HAP-1 (cell line): ENCODE results near the gene TEDC1.

Experiments
- DNase-seq, 2 experiments: peaks; one replicate each; pipeline ENCODE4 v3.0.0-alpha.2; 2016 to 2020; ENCODE audit warnings: low spot score in 2 of 2
- H3K27me3 ChIP-seq: fragments of 250-450 bp; sonication (Bioruptor Pico); 2 replicates; pipeline ENCODE4 v1.5.1; 2020; ENCODE audit warnings: low read depth, mild to moderate bottlenecking, moderate library complexity
- H3K36me3 ChIP-seq: fragments of 250-450 bp; sonication (Bioruptor Pico); replicated peaks from 2 replicates; pipeline ENCODE4 v1.5.1; 2020; ENCODE audit warnings: mild to moderate bottlenecking
- H3K4me1 ChIP-seq: fragments of 250-450 bp; sonication (Bioruptor Pico); 2 replicates; pipeline ENCODE4 v1.5.1; 2020; ENCODE audit warnings: mild to moderate bottlenecking
- H3K4me3 ChIP-seq: fragments of 250-450 bp; sonication (Bioruptor Pico); 2 replicates; pipeline ENCODE4 v1.5.1; 2020; ENCODE audit warnings: mild to moderate bottlenecking, moderate library complexity
- H3K9me3 ChIP-seq: fragments of 250-450 bp; sonication (Bioruptor Pico); 2 replicates; pipeline ENCODE4 v1.5.1; 2020; ENCODE audit warnings: mild to moderate bottlenecking, moderate library complexity
- in situ Hi-C: fragments of 300-500 bp; cut with MboI; formaldehyde crosslinking; loops from 3 replicates; pipeline ENCODE4 v1.14.3; 2020; ENCODE audit warnings: low sequenced_read_pairs, inconsistent platforms, mixed read lengths

The TEDC1 gene

DNA sequence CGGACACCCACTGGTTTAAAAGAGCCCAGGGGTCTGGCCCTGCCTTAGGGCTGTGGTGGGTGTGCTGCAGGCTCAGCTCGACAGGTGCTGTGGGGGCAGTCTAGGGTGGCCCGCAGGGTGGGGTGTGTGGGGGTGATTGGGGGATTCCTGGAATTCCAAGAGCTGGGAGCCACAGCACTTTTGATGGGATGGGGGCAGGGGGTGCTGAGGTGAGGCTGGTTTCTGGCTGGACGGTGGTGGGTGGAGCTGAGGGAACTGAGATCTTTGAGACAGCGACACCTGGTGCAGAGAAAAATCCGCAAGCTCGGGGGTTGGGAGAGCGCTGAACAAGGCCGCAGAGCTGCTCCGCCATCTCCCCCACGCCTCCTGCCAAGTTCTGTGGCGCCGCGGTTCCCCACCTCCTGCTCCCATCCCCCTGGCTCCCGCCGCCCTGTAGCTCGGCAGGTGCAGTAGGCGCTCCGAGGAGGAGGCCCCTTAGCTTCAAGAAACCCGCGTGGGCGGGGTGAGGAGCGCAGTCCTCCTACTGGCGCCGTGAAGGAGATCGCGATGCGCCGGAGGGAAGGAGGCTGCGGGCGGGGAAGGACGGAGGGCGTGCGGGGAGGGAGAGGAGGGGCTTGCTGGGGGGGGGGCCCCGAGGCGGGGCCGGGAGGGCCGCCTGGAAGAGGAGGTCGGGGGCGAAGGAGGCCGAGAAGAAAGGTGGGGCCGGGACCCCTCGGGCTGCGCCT, 1.3 kb upstream of the TEDC1 start:
- Histone ChIP-seq H3K9me3 (no peaks in the 10 kb centered on the region), H3K4me3 (peak overlapping the region; percentile 54), H3K4me1 (peaks cover 6% of the 10 kb centered on the region), H3K36me3 (peaks cover 12% of the 10 kb centered on the region; the same call in 1 of the 2 replicates), H3K27me3 (no peaks in the 10 kb centered on the region)
- peak; percentile 87 to 93 for DNase-seq
- in situ Hi-C loops, result no loop called here

DNA sequence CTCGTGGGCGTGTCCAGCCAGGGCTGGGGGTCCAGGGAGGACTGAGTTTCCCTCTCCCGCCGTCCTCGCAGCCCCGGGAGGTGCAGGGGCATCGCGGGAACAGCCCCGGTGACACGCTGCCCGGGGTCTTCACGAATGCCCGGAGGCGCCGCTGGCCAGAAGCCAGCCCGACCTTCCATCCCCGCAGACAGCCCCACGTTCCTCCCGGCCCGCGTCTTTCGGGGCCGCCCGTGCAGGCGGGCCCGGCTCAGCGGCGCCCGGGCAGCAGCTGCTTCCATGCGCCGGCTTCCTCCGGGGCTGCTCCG, 827 bp upstream of the TEDC1 start:
- in situ Hi-C loops, result no loop called here
- Histone ChIP-seq H3K4me3 (peak overlapping the region; percentile 54), H3K27me3 (no peaks in the 10 kb centered on the region), H3K4me1 (peaks cover 6% of the 10 kb centered on the region), H3K9me3 (no peaks in the 10 kb centered on the region), H3K36me3 (peaks cover 12% of the 10 kb centered on the region; the same call in 1 of the 2 replicates)
- DNase-seq, result no peak

DNA sequence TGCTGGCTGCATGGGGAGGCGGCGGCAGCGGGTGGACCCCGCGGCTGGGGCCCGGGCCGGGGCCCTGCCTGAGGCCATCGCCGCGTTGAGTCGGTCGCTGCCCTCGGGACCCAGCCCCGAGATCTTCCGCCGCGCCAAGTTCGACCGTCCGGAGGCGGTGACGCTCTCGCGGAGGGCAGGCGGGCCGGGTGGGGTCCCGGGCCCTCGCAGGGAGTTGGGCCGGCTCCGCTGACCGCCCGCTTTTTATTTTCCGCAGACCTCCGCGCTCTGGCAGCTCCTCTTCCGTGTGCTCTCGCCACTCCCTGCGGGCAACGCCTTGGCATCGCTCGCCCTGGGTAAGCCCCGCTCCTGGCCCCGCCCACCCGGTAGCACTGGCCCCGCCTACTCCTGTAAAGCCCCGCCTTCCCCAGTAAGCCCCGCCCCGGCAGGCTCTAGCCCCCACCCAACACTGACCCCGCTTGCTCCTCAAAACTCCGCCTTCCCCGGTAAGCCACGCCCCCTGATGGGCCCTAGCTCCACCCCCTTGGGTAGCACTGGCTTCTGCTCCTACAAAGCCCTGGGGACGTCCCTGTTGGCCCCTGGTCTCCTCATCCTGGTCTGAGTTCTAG, 424 bp downstream of the TEDC1 start:
- Histone ChIP-seq H3K27me3 (no peaks in the 10 kb centered on the region), H3K9me3 (no peaks in the 10 kb centered on the region), H3K4me3 (peak overlapping the region; percentile 66), H3K36me3 (peaks cover 12% of the 10 kb centered on the region; the same call in 1 of the 2 replicates), H3K4me1 (peaks cover 6% of the 10 kb centered on the region; the same call in 1 of the 2 replicates)
- peak; percentile 68 to 94 for DNase-seq
- in situ Hi-C loops, result no loop called here

DNA sequence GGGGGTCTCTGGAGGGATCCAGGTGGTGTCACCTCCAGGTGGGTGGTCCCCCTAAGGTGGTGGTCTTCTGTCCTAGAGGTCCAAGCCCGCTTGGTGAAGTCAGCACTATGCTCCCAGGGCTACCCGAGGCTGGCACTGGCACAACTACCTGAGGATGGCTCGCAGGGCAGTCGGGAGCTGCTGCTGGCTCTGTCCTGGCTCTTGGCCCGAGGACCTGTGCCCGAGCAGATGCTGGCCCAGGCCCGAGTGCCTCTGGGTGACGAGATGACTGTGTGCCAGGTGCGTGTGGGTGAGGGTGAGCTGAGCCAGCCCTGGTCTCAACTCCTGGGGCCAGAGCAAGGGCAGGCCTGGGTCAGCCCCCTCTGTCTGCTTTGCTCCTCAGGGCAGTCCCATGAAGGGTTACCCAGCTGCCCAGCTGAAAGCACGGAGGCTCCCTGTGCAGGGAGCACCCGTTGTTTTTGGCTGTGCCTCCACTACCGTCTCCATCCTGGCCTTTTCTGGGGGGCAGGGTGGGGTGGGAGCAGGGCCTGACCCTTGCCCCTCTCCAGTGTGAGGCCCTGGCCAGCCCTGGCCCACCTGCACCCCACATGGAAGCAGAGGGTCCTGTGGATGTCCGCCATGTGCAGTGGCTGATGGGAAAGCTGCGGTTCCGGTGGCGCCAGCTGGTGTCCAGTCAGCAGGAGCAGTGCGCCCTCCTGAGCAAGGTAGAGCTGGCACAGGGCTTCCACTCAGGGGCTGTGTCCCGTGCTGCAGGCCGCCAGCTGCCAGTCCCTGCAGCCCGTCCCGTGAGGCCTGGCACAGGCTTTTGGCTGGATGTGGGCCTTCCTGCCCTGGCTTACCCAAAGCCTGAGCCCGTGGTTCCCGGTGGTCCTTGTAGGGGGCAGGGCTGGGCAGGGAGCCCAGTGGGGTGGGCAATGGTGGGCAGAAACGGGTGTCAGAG, 1.3 kb downstream of the TEDC1 start:
- in situ Hi-C loops, result no loop called here
- Histone ChIP-seq H3K4me1 (peaks cover 6% of the 10 kb centered on the region; the same call in 1 of the 2 replicates), H3K36me3 (peaks cover 12% of the 10 kb centered on the region; the same call in 1 of the 2 replicates), H3K4me3 (peak overlapping the region; percentile 66), H3K27me3 (no peaks in the 10 kb centered on the region), H3K9me3 (no peaks in the 10 kb centered on the region)
- DNase-seq, result no peak

DNA sequence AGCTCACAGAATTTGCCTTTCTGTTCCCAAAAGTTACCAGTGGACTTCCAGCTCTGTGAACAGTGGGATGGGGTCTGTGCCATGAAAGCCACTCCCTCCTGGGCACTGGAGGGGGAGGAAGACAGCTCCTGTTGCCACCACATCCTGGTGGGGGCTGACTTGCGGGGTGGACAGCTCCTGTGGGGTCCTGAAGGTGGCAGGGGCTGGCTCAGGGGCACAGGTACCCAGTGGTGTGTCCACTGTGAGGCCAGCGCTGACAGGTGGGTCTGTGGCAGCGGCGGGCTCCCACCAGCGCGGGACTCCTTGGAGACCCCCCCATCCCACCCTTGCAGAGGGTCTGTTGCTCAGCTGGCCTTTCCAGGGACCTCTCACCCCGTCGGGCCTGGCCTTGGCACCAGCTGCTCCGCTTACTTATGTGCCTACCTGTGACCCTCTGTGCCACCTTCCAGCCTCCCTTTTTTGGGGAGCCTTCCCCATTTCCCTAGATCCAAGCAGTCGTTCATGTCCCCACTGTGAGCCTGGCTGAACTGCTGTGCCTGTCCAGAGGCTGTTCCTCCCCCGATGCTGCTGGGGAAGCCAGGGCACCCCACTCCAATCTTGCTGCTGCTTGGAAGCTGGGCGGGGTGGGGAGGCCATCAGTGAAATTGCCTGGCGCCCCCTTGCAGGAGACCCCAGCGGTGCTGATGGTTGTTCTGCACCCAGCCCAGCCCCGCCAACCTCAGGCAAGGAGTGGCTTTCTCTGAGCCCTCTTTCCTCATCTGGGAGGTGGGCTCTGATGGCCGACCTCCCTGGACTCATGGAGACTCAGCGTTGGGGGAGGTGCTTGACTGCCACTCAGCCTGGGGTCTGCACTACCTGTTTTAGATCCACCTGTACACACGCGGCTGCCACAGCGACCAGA, 2.2 kb downstream of the TEDC1 start:
- no peak for DNase-seq
- in situ Hi-C loops, result no loop called here

DNA sequence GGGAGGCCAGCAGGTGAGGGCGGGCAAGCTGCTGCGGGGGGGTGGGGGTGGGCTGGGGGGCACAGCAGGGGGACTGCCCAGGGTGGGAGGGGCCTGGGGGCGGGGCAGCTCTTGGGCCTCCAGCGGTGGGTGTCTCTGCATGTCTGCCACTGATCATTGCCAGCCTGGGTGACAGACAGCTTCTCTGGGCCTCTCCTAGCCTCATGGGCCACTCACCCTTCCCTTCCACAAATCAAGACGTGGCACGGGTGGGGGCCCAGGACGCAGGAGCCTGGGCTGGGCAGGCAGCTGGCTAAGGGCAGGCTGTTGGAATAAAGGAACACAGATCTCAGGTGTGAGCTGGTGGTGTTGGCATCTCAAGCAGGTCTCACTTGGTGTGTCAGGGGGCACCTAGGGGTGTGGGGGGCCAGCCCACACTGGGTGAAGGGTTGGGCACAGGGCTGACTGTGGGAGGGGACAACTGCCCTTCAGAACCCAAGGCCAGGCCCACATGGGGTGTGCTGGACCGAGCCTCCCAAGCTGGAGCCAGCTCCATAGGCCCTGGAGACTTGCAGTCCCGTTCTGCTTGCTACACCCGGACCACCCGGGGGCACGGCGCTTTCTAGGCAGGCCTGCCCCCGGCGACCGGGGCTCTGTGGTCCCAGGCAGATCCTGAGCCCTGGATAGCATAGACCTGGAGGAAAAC, 3.0 kb downstream of the TEDC1 start:
- H3K36me3 ChIP-seq, result peaks cover 12% of the 10 kb centered on the region; the same call in 1 of the 2 replicates
- no peaks in the 10 kb centered on the region for H3K27me3 ChIP-seq
- peaks cover 5% of the 10 kb centered on the region; the same call in 1 of the 2 replicates for H3K4me1 ChIP-seq
- in situ Hi-C loops, result no loop called here
- no peak for DNase-seq
- H3K4me3 ChIP-seq, result no peak overlapping the region
- no peaks in the 10 kb centered on the region for H3K9me3 ChIP-seq

More for the DNA sequence above, 2.2 kb downstream of the TEDC1 start:
- peaks cover 6% of the 10 kb centered on the region; the same call in 1 of the 2 replicates for H3K4me1 ChIP-seq
- H3K36me3 ChIP-seq, result peaks cover 12% of the 10 kb centered on the region; the same call in 1 of the 2 replicates
- H3K27me3 ChIP-seq, result no peaks in the 10 kb centered on the region
- no peaks in the 10 kb centered on the region for H3K9me3 ChIP-seq
- no peak overlapping the region for H3K4me3 ChIP-seq

DNA sequence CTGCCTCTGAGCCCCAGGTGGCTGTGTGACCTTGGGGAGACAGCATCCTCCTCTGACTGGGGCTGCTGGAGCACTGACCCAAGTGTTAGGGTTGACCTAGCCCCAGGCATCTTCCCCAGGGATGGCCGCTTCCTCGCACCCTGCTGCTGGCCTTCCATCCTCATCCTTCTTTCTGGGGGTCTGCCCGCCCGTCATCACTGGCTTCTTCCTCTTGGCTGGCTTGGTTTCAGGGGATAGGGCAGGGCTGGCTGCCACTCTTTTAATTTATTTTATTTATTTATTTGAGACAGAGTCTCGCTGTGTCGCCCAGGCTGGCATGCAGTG, 3.5 kb downstream of the TEDC1 start:
- H3K27me3 ChIP-seq, result no peaks in the 10 kb centered on the region
- no peaks in the 10 kb centered on the region for H3K9me3 ChIP-seq
- H3K4me1 ChIP-seq, result no peaks in the 10 kb centered on the region; the same call in 1 of the 2 replicates
- H3K36me3 ChIP-seq, result peaks cover 12% of the 10 kb centered on the region; the same call in 1 of the 2 replicates
- in situ Hi-C loops, result no loop called here
- no peak for DNase-seq
- no peak overlapping the region for H3K4me3 ChIP-seq

DNA sequence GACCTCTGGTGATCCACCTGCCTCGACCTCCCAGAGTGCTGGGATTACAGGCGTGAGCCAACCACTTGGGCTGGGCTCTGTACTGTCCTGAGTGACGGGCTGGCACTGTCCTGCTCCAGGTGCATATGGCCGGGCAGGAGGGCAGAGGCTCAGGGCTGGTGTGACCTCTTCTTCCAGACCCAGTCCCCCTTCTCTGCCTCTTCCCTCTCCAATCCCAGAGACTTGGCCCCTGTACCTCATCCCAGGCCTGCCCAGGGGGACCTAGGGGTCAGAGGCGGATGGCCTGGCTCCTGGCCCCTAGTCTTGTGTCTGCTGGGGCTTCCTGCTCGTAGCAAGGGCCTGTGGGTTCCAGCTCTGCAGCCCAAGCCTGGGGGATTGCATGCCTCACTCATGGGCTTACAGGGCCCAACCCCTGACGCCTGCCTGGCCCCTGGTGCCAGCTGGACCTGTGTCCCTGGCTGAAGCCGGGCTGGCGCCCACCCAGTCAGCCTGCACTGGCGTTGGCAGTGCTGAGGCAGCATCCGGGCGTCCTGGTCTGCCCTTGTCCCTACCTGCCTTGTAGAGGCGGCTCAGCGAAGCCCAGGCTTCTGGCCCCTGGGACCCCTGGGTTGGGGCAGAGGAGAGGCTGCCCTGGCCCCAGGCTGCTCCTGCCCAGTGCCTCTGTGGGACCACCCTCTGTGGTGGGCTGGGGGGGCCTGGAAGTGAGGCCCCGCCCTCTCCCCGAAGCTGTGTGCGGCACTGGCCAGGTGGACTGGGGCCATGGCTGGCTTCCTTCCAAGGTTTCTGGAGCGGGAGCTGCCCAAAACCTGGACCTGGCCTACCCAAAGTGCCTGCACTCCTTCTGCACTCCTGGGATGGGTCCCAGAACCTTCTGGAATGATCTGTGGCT, 4.3 kb downstream of the TEDC1 start:
- H3K9me3 ChIP-seq, result no peaks in the 10 kb centered on the region
- in situ Hi-C loops, result no loop called here
- H3K36me3 ChIP-seq, result peaks cover 12% of the 10 kb centered on the region; the same call in 1 of the 2 replicates

DNA sequence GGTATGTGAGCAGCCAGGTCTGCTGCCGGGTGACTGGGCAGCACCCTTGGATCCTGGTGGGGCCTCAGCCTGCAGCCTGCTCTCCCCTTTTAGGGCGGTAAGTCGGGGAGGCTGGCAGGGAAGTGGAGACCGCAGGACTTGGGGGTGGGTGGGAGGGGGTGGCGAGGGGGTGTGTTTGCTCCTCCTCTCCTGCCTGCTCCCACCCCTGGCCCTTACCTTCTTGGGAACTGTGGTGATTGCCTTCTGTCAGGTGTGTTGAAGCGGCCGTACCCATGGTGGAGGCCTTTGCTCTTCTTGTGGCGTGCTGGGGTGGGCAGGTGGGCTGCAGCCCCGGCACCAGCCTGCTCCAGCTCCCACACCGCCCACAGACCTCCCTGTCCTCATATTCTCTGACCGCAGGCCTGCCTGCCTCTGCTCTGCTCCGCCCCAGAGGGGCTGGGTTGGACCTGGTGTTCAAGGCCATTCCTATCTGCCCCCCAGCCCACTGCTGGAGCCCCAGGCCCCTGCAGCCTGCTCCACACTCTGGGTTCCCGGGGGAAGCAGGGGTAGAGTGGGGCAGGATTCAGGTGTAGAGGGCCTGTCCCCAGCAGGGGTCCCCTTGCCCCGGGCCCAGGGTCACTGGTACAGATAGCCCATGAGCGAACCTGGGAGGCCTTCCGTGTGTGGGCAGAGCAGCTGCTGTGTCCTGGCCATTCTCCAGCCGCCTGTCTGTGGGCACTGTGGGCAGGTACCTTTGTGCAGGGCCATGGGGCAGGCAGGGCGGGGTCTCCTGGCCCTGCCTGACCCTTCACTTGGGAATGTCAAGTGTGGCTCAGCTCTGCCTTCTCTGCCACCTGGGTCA, 5.2 kb downstream of the TEDC1 start:
- Histone ChIP-seq H3K9me3 (no peaks in the 10 kb centered on the region), H3K4me1 (no peaks in the 10 kb centered on the region), H3K36me3 (peaks cover 12% of the 10 kb centered on the region; the same call in 1 of the 2 replicates), H3K27me3 (no peaks in the 10 kb centered on the region), H3K4me3 (no peak overlapping the region)
- DNase-seq, result no peak
- in situ Hi-C loops, result no loop called here

More for the DNA sequence above, 4.3 kb downstream of the TEDC1 start:
- Histone ChIP-seq H3K4me1 (no peaks in the 10 kb centered on the region), H3K4me3 (no peak overlapping the region), H3K27me3 (no peaks in the 10 kb centered on the region)
- DNase-seq, result no peak

DNA sequence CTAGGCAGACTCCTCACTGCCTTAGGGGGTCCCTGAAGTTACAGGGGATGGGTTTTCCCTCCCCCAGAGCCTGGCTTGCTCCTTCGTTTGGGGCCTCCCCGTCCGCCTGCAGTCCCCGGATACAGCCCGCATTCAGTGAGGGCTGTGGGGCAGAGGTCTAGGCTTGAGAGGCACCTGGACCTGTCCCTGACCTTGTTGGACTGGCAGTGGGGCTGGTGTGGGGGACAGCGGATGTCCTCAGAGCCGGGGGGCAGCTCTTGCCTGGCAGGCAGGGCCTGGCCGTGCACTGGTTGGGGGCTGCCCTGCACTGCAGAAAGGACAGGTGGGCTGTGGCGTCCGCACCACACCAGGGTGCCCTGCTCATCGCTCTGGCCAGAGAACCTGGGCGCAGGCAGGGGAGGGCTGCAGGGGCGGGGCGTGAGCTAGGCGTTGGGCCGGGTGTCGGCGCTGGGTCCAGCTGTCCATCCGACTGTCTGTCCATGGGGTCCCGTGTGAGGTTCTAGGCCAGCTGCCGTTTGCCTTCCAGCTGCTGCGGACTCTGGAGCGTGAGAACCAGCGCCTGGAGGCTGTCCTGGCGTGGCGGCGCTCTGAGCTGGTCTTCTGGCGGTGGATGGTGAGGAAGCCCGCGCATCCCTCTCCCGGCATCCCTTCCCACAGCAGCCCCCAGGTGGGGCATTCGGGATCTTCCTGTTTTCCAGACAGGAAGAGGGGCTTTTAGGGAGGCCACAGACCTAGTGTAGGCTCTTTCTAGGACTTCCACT, 6.0 kb downstream of the TEDC1 start:
- H3K9me3 ChIP-seq, result no peaks in the 10 kb centered on the region
- peaks cover 10% of the 10 kb centered on the region; the same call in 1 of the 2 replicates for H3K36me3 ChIP-seq
- H3K4me1 ChIP-seq, result no peaks in the 10 kb centered on the region
- in situ Hi-C loops, result no loop called here
- no peak overlapping the region for H3K4me3 ChIP-seq
- no peaks in the 10 kb centered on the region for H3K27me3 ChIP-seq
- DNase-seq, result no peak
